Measurements from ENCODE around the gene CCDC167.

CCDC167 gene

DNA sequence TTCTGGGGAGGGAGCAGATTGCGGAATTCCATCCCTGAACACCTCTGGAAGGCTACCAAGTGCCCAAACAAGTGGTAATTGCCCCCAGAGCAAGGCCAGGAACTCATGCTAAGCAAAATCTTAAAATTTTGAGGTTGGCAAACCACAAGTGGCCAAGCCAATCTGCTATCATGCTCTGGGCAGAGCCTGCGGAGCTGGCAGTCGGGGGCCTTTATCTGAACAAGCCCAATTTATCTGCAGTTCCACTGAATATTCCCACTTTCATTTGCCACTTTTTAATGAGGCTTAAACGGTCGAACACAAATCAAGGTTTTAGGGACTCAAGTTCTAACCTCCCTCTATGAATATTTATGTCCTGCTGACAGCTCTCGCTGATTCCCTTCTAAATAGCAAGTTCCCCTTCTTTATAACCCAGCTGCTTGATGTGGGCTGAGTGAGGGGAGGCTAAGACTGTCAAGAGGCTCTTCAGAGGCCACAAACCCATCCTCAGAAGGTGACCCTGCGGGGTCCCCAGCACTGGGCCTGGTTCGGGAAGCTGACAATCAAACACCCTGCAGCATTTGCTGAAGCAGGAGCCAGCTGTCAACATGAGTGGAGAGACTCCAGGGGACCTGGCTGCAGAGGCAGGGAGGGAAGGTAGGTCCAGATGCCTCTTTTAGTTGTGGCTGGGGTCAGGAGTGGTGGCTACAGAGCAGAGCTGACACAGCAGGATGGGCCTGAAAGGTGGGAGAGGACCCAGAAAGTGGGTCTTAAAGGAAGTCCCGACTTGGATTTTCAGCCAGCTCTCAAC, 11.9 kb downstream of the CCDC167 start:
- DNase-seq = peak; percentile 50

DNA sequence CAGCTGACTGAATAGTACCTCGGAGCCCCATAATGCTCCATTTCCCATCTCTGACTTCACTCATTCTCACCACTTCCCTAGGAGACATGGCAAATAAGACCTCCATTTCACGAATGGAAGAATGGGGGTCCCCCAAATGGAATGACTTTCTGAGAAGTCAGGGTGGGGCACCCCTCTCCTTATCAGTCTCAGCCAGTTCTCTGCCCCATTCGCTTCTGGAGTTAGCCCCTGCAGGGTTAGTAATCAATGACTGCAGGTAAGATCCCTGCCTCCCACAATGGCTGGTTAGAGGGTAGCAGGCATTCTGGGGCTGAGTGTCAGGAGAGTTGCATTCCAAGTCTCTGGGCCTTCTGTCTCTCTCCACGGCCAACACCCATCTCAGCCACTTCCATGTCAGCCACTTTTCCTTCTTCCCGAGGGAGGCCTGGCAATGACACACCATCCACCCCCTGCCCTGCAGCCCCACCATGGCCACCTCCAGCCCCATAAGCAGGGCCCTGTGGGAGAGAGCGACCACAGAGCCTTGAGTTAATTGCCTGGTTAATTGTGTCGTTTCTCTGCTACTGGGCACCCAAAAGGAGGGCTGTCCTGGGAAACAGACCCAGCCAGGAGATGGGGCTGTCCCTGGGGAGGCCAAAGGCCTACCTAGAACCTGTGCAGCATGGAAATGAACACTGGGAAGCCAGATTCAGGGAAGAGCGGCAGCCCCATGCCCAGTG, 13.4 kb downstream of the CCDC167 start:
- DNase-seq = peak; percentile 50

DNA sequence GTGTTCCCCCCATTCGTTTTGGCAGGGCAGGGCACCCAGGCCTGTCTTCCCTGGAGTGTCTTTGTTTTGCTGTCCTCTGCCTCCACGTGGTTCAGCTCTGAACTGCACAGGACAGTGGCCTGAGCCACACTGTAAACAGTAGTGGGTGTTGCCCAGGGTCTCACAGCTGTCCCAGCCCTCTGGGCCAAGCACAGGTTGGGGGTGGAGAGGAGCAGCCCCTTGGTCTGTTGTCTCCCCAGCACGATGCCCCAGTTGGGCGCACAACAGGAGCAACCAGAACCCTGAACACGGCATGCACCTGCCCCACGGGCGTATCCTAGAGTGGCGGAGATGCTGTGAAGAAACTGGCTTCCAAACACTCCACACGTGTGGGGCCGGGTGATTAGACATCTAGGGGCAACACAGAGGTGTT, 14.4 kb downstream of the CCDC167 start:
- no peak for DNase-seq

DNA sequence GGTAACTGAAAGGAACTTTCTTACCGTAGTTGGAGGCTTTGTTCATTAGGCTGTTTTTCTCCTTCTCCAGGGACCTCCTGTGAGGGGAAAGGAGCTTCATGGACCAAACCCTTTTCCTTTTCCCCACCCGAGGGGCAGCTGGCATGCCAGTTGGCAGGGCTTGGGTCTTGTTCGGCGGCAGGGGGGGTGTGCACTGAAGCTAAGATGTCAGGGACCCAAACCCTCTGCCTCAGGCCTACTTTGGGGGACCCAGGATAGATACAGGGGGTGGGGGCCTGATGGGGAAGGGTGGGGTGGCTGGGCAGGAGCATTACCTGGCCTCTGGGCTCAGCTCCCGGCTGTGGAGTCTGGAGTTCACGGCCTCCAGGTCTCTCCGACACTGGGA, 14.9 kb downstream of the CCDC167 start:
- DNase-seq = no peak

DNA sequence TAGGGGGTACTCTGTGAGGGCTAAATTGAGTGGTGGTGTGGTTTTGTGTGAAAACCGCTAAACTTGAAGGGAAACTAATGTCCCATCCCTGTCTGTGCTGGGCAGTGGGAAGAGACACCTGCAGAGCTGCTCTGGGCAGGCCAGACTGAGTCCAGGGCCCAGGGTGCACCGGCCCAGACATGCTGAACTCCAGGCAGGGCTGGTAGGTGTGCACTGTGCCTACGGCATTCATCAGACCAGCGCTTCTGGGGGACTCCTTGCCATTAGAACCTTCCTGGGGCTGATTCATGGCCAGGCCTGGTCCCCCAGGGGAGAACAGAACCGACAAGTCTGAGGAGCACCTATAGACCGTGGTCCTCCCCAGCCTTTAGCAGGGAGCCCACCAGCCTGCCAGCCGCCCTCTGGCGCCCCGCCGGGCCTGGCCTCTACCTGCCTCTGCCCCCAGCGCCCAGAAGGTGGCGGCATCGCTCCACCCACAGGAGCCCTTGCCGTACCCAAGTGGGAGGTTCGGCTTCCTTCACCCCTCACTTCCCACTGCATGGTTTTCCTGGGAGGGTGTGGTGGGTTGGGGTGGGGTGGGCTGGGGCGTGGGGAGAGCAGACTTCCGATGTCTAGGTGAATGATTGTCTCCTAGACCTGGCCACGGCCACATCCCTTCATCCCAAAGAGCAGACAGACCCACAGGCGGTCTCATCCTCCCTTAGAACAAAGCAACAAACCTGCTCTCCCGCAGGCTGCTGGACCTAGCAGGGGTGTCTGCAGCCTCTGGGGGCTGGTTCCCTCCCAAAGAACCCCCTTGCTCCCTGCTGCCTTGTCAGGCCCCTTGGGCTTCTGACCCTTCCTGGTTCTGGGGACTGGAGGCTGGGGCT, 15.5 kb downstream of the CCDC167 start:
- DNase-seq = peak; percentile 61

DNA sequence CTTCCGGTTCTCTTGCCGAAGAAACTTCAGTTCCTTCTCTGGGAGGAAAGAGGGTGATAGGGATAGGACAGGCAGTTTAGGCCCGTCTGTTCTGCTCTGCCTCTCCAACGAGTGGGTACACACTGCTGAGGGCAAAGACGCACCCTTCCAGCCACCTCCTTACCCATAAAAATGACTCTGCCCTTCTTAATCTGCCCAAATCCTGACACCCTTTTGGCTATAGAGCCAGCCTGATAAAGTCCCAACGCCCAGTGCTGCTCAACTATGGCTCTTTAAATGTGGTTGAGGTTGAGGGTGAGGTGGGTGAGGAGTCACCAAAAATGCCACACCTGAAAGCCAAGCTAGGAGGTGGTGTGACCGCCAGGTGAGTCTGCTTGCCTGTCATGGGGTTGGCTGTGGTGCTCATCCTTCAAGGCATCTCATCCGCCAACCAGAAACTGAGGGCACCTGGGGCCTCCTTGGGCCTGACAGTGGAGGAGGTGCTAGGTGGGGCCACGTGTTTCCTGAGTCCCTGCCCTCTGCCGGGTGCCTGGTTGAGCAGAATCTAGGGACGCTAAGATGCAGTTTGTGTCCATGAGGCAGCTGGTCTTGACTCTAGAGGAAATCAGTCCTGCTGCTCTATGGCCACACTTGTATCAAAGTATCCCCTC, 16.3 kb downstream of the CCDC167 start:
- no peak for DNase-seq

DNA sequence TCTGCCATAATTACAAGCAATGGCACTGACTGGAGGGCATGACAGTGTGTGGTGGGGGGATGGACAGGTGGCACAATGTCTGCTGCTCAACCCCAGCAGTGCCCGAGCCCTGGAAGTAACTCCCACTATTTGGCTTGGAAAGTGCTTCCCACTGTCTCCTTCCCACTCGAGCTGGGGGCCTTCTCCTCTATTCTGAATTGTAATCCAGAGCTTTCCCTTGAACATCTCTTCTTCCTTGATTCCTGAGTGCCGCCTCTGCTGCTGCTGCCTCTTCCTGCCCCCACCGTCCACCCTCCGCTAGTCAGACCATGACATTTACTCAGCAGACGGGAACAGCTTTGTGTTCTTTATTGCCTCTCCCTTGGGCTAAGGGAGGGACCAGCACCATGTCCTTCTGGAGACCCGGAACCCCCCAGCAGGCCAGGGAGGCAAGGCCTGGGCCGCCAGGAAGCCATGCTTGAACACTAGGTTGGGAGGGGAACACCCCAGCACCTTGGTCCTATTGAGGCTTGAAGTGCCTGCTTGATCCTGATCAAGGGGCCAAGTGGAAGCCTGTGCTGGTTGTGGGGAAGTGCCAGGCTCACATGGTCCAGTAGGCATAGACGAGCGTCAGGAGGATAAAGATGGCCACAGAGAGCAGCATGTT, 17.0 kb downstream of the CCDC167 start:
- DNase-seq = no peak

DNA sequence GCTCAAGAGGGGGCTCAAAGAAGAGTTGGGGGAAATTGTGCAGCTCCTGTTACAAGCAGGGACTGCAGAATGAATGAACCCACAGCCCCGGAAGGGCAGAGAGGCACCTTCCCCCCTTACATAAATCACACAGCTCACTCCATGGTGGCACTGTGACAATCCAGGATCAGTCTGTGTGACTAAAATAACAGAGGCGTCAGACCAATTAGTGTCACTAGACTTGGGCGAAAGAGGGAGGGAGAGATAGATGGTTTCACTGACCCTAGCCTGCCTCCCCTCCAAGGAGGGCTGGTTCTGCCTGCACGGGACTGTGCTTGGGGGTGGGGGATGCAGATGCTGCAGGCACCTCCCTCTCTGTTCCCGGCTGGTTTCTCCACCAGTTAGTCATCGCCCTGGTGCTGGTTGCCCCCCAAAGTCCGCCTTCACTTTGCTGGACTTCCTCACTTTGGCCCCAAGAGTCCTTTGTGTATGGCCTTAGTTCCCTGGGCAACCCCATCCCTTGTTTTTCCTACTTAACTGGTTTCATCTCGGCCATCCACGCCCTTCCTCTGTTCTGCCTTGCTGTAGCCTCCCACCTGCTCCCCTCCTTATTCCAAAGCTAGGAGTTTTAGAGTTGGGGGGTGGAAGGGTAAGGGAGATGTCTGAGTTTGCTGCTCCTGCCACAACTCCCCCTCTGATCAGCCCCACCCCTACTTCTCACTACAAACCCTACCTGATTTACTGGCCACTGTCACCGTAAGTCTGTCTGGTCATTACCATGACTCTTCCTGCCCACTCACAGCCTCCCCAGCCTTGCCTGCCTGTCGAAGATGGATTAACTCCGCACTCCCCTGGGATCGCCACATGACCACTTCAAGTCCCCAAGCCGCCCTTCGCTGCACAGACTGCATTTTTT, 17.7 kb downstream of the CCDC167 start:
- DNase-seq = no peak

DNA sequence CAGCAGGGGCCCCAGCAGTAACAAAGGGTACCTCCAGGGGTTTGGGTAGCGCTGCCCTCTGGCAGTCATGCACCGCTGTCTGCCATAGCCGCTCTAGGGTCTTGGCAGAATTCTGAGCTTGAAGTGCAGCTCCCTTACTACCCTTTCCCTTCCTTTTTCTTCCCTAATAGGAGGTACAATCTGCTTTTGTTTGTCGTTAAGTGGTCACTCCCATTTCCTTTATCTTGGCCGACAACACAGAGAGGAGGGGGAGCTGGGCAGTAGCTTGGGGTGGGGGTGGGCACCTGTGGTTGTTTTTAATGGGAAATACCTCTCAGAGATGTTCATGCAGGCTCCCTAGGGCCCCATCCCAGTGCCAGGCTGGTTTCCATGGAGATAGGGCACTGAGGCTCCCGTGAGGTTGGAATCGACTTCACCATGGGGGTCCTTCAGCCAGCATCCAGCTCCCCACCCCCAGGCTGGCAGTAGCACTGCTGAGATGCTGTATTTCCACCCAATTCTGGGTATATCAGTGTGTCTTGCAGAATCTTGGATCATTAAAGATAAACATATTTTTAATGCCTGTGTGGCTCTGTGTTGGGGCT, 18.6 kb downstream of the CCDC167 start:
- DNase-seq = no peak

DNA sequence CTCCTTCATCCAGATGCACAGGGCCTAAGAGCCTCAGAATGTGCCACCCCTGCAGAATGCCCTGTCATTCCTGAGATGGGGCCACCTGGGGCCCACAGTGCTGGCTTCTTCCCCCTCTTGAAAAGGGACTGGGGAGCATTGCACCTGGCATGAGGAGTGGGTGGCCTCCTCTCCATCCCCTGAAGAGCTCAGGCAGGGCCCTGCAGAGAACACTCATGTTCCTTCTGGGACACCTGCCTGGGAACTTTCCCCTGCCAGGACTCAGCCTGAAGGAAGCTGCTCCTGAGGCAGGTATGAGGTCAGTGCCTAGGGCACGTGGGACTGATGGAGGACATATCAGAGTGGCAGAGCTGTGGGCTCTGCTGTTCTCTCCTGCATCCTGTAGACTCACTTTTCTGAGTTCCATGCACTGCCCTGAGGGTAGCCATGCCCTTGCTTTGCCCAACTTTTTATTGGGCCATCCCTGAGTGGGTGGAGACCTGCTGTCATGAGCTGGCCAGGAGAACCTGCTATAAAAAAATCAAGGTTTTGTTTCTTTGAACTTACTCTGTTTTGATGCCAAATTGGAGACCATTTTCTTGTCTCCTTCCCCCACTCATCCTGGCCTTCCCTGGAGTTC, 19.5 kb downstream of the CCDC167 start:
- no peak for DNase-seq

DNA sequence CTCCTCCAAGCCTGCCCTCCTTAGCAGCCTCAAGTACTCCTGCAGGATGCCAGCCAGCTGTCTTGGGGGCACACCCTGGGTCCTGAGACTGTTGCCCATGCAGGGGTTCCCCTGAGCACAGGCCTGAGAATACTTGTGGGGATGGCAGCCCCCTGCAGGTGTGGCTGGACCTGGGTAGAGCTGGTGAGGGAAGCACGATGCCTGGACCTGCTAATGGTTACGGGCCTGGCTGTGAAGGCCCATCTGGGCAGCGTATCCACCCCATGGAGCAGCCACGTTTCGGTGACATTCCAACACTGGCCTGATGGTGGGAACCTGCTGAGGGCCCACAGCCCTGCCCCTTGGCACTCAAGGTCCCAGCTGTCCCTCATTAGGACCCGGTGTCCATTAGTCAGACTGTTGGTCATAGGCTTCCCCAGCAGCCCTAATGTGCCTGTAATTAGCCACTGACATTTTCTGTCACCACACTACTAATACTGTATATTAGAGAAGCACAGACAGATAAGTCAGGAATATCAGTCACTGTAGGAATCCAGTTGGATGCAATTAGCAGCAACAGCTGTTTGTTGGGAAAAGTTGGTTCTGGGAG, 20.3 kb downstream of the CCDC167 start:
- DNase-seq = no peak

DNA sequence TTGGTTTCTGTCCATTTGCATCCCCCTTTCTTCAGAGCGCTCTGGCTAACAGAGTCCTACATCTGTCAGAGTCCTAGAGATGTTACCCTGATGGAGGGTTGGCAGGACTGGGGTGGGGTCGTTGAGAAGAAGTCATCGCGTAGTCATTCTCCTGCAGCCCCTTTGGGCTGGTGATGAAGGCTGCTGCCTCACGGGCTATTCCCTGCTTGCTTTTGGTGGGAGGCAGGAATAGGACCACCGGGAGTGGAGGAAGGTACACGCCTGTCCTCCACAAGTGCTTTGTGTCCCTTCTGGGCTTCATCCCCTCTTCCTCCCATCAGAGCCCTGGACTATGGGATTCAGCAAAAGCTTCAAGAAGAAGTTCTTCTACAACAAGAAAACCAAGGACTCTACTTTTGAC, 20.9 kb downstream of the CCDC167 start:
- DNase-seq = no peak

DNA sequence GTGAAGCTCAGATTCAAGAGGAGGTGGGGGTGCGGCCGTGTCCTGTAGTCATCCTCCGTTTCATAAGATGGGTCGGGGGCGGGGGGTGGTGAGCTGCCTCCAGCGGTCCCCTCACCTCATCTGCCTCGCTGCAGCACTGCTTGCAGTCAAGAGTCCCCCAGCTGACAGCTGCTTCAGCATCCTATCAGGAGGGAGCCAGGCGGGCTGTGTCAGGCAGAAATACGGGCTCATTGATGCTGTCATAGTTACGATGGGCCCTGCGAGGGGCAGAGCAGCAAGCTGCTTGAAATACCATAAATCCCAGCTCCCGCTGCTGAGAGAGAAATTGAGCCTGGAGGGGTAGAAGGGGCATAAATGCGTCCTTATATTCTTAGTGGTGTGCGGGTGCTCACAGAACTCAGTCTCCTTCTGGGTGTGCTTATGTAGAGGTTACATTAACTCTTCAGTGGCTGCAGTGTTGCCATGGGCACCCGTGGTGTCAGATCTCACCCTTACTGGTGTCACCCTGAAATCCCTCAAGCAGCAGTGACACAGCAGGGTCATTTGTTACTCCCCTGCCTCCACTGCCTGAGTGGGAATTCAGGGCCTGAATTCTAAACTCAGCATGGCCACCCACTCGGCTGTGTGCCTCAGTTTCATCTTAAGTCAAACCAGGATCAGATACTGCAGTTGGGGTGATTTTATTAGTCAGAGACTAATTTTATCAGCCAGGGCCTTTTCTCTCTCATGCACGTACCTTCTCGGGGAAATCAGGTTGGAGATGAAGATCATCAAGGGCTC, 21.8 kb downstream of the CCDC167 start:
- no peak for DNase-seq

DNA sequence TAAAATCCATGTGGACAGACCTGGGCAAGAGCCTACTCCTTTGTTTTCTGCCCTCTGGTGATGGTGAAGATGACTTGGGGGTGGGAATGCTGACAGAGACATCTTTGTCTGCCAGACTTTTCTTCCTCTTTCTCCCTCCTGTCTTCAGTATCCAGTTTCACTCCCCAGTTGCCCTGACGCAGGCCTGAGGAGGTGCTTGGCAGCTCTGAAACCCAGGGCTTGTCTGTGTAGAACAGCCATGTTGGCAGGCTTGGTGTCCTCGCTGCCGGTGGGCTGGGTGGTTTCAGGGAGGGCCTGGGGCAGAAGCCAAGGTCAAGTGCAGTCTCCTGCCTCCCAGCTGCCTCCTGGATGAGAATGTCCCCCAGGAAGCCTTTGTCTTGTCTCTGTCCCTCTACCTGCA, 22.5 kb downstream of the CCDC167 start:
- no peak for DNase-seq

DNA sequence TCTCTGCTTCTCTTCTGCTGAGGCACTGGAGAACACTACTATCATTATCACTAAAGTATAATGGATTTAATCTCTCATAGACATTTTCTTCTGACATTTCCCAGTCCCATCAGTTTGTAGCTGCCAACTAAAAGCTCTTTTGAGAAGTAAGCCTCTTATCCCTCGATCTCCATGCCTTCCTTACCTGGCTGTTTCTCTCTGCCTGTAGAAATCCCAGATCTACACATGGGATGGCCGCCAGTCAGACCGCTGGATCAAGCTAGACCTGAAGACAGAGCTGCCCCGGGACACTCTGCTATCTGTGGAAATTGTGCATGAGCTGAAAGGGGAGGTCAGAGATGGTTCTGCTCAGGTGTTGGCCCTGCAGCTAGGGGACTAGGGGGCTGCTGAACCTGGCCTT, 25.4 kb downstream of the CCDC167 start:
- DNase-seq = no peak

DNA sequence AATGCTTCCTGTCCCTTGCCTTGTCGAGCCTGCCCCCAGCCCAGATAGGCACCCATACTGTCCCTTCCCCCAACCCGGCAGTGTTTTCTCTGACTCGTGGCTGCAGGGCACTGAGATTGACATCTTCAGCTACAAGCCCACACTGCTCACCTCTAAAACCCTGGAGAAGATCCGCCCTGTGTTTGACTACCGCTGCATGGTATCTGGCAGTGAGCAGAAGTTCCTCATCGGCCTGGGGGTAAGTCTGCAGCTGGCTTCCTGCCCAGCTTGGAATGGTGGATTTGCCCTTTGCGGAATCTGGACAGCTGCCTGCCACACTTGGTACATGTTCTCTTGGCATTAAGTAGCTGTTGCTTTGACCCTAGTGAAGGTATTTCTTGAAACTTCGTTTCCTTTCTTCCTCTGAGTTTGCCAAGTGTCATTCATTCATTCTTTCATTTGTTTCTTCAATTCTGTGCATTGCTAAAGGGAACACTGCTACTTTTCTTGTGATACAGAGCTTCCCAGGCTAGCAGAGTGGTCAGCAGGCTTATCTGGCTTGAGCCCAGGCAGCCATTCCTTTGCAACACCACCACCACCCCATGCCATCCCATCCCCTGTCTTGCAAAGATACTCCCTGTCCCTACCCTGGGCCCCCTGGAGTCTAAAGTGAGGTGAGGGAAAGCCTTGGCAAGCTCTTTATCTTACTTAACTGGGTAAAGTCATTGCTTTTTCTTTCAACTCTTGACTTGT, 26.2 kb downstream of the CCDC167 start:
- no peak for DNase-seq

DNA sequence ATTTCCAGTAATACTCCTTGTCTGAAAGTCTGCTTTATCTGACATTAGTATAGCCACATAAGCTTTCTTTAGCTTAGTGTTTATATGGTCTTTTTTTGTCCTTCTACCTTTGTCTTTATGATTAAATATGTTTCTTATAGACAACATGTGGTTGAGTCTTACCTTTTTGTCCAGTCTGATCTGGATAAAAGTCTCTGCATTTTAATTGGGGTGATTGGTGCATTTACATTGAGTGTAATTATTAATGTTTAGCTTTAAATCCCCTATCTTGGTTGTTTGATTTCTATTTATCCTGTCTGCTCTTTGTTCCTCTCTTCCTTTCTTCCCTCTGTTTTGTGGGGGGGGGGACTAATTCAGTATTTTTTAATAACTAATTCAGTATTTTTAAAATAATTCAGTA, 32.0 kb downstream of the CCDC167 start:
- DNase-seq = no peak

DNA sequence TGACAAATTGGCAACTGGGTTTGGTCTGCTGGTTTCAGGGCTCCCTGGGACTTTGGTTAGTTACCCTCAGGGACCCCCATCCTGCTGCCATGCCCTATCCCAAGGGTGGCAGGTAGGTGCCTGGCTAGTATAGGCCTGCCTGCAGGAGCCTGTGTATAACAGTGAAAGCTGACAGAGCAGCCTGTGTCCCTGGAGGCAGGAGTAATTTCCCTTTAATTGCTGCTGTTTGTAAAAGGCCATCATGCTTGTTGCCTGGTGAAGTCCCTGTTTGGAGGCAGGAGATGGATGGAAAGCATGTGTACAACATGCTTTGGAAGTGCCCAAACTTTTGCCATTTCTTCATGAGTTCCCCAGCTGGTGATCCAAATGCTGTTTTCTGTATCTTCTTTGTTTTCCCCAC, 36.6 kb downstream of the CCDC167 start:
- DNase-seq = no peak

DNA sequence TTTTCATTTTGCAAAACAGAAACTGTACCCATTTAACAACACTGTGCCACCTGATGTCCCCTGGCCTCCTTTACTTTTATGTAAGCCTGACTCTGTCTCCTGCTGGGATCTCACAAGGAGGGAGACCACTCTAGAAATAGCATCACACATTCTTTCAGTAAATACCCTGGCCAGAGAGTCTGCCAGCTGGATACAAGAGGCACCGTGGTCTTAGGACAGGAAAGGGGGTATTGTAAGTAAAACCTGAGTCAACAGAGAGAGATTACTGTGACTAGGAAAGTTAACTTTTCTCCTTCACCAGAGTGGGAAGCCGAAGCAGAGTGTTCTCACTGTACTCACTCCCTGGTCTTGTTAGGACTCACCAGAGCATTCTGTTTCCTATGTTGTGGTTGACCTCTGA, 38.9 kb downstream of the CCDC167 start:
- no peak for DNase-seq
